ENCODE measurements around the gene METAP1D.
"Not testable (repeated sequence)": the region's sequence is repeated elsewhere in the genome, so short reads cannot be mapped to it uniquely, and the experiment has no call there.

METAP1D gene

DNA sequence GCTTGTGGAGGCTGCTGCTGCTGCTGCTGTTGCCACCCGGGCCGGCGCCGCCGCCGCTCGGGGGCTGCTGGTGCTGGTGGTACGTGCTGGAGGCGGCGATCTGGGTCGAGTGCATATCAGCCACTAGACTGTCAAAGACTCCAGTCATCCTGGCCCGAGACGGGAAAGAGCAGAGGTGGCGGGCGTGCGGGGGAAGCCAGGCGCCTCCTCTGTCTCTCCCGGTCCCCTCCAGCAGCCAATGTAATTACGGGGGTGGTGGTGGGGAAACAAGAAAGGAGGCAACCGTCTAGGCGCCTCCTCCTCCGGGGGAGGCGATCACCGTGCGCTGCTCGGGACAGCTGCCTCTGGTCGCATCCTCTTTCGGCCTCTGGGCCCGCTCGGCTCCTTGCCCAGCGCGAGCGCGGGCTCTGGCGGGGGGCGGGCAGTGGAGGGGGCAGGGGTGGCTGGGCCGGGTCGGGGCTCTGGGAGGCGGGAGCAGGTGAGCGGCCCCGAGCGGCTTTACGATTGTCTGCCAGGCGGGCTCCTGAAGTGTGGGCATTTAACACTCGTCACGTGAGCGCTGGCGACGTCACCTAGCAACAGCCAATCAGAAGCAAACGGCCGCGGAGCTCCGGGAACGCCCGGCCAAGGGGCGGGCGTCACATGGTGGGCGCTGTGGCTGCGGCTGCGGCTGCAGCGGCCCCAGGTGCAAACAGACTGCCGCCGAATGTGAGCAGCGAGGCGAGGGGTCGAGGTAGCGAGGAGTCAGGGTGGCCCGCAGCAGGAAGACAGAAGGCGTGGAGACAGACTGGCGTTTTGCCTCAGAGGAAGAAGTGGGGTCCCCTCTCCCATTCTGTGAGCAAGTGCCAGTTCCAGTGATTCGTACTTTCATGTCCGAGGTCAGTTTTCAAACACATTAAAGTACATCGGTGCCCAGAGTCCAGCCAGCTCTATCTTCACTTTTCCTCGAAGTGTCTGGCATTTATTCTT is 102.9 kb downstream of the METAP1D start, which contains the start of gene DLX2:
Gene DLX2, minus strand, starts transcription at position 510 of the 969 bp plus-strand sequence. Its CDS starts 362 bp downstream, at position 148.
- peak; percentile 81 for DNase-seq (ENCODE audit: low read depth)

DNA sequence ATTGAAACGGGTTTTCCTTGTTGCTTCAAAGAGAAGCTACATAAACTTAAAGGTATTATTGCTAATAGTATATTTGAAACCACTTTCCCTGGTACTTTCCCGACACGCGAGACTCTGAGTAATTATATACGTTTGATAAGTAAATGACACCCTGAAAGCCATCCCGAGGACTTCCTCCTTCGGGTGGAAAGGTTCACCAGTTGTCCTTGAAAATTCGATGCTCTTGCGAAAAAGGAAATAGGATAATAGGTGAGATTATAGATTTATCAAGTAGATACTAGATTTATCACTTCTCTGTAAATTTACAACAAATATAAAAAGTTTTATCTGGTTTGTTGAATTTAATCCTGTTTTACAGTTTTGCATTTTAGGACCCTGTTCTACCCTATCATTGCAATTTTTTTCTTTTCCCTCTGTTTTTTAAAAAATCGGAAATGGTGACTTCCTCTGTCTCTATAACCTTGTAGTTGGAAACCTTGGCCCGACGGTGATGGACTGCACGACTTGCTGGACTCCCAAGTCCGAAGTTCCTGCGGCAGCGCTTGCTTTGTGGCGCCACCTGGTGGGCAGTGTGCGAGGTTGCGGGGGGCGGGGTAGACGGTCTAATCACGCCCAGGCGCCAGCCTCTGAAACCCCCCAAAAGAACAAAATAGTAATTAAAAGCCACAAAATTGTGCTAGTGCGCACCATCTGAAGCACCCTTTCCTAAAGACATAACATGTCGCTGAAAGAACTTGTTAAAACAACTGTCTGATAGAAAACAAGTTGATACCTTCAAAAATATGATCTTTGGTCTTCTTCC is 103.9 kb downstream of the METAP1D start:
- peak; percentile 73 for DNase-seq (ENCODE audit: low read depth)

DNA sequence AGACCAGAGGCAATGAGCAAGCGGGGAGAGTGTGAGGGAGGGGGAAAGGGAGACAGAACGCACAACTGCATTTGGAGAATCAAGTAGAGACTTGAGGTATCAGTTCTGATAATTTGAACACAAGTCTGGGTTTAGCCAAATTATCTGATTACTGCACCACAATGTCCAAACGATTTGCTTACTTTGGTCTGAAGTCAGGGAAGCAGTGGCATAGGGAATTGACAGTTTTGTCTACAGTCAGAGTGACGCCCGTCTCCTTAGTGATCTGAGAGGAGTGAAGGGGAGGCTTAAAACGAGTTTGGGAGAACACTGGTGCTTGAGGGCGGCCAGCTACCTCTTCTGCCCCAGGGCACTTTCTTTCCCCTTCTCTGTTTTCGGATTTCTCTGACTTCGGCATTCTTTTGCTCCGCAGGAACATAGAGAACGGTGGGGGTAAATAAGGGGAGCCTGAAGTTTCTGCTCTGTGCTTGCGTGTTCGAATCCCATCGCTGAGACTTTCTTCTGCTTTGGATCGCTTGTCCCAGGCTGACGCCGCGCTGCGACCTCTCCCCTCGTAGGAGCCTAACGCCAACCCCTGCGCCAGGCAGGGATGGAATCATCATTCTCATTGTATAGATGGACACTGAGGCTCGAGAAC is 105.8 kb downstream of the METAP1D start:
- DNase-seq (ENCODE audit: low read depth) = no peak

DNA sequence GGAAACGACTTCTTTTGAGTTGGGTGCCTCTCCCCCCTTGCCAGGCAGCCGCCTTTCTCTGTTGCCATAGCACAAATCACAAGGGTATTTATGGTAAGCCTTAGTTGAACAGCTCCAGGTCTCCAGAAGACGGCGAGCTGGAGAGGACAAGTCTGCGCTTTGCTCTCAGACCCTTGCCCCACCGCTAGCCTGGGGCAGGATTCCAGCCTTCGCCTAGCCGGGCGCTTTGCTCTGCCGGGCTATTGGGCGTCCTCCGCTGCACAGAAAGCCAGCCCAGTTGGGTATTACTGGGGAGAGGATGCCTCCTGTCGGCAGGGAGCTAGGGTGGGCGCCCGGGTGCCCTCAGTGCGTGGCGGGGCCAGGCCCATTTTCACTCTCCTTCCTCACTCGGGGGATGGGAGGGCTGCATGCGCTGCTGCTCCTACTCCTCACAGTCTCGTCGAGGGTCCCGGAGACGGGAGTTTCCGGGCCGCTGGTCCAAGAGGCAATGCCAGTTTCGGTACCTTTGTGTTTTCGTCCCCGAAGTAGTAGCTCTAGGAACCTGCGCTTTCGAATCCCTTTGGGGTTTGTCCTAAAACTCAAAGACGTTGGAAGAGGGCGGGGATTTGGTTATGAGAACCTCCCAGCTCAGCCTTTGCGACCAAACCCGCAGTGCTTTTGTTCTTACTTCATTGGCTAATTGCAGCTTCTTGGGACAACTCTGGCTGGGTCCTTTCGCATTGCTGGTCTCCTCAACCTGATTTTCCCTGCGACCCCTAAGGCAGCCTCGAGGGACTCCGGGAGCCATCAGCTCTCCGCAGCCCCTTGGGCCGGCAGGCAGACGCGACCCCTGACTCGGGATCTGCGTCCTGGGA is 106.6 kb downstream of the METAP1D start:
- DNase-seq (ENCODE audit: low read depth) = no peak

DNA sequence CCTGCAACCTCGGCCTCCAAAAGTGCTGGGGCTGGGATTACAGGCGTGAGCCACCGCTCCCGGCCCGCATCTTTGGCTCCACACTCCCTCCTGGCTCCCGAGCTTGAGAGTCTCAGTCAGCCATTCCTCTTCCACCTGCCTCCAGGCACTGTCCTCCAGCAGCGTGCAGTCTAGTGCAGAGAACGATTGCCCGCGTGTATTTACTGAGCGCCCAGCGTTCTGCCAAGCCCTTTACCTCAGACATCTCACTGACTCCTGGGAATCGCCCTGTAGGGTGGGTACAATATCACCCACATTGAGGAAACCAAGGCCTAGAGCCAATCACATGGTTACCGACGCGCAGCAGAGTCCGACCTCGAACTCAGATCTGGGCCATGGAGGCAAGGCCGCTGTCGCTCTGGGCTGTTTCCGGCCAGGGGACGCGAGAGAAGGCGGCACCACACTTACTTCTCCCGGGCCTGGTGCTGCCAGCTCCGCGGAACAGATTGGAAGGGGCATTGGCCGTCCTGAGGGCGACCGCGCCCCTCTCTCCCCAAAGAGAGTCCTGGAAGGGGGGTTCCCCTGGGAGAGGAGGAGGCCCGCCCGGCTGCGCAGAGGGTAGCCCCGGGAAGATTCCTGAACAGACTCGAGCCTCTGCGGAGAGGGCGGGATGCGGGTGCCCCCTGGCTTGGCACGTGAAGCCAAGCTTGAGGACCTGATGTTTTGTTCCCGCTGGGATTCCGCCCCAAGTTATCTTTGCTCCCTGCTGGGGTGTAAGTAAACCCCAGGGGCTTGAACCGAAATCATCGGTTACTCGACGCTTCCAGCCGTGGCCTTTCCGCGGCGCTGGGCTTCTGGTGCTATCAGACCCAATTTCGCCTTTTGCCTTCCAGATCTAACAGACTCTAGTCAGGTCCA is 108.2 kb downstream of the METAP1D start:
- no peak for DNase-seq (ENCODE audit: low read depth)

DNA sequence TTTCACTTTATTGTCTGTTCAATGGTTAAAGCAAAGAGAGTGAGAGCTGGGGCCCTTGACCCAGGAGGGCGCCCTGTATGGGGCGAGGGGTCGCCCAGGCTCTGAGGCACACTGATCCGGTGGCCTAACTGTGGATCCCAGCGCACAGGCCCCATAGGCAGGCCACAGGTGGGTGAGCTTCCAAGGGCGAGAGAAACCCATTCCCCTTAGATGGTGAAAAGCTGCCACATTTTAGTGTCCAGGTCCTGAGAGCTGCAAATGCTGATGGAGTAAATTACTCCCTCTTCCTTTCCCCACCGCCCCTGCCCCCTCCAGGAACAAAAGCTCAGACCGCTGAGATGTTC is 108.8 kb downstream of the METAP1D start:
- no peak for DNase-seq (ENCODE audit: low read depth)

DNA sequence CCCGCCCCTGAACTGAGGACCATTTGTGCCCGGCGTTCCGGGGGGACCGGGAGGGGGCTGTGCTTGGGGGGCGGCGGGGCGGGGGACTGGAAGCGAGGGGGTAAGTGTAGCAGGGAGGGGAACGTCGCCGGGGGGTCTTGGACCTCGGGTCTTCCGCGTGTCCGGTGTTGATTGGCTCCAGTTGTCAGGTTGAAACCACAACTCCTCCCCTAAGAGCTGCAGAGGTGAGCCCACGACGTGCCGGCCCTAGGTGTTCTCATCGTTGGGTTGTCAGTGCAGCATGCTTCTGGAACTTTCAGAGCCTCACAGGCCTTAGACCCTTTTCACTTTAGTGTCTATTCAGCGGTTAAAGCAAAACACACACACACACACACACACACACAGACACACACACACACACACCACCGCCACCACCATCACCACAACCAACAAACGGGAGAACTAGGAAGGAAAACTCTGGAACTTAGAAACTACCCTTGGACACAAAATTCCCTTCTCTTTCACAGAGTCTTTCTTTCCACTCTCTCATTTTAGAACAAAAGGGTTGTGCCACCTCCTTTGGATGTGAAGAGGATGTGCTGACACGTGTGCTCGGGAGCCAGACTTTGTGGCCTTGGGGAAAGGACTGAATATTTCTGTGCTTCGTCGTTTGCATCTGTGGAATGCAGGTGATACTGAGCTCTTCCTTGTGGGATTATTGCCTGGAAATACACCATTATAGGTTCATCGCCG is 109.7 kb downstream of the METAP1D start:
- DNase-seq (ENCODE audit: low read depth) = no peak

DNA sequence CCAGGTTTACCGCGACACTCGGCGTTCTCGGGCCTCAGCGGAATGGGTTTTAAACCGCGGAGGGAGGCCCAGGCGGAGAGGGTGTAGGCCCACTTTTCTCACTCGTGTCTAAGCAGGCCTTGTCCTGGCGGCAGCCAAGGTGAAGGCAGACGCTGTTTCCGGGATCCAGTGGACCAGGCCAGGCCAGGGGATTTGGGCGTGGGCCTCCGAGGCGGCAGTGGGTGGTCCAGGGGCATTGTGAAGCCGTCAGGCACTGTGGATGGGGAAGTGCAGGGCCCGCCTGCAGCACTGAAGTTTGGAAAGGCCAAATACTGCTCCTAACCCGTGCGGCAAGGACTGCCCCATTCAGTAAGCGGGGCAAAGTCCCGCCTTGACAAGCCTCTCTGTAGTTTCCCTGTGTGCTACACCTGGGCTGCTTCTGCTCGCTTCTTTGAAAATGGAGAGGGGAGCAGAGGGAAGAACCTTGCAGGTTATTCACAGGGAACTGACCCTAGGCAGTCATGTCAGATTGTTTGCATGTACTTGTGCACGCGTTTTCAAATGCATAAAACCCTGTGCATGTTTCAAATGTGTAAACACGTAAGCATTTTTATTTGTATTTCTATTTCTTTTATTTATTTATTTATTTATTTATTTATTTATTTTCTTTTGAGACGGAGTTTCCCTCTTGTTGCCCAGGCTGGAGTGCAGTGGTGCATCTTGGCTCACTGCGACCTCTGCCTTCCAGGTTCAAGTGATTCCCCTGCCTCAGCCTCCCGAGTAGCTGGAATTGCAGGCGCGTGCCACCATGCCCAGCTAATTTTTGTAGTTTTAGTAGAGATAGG is 110.4 kb downstream of the METAP1D start:
- DNase-seq (ENCODE audit: low read depth) = no peak

DNA sequence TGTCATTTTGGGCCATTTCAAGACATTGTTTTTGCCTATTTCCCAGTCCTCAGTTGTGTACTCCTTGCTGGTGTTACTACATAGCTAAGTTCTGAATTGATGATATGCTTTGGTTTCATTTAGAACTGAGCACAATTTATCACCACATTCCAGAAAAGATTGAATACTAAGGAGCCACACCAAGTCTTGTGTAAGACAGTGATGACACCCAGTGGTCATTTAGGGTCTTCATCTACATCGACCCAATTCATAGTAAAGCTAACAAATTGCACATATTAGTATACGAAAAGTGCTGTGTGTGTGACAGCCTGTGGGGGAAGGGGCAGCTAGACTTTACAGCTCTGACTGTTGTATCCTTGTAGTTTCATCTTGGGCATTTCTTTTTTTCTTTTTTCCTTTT is 113.9 kb downstream of the METAP1D start:
- no peak for DNase-seq (ENCODE audit: low read depth)

DNA sequence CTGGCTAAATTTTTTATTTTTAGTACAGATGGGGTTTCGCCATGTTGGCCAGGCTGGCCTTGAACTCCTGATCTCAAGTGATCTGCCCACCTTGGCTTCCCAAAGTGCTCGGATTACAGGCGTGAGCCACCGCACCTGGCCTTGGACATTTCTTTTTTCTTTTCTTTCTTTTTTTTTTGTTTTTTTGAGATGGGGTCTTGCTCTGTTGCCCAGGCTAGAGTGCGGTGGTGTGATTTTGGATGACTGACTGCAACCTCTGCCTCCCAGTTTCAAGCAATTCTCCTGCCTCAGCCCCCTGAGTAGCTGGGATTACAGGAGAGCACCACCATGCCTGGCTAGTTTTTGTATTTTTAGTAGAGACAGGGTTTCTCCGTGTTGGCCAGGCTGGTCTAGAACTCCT is 114.4 kb downstream of the METAP1D start:
- DNase-seq (ENCODE audit: low read depth) = not testable (repeated sequence)

DNA sequence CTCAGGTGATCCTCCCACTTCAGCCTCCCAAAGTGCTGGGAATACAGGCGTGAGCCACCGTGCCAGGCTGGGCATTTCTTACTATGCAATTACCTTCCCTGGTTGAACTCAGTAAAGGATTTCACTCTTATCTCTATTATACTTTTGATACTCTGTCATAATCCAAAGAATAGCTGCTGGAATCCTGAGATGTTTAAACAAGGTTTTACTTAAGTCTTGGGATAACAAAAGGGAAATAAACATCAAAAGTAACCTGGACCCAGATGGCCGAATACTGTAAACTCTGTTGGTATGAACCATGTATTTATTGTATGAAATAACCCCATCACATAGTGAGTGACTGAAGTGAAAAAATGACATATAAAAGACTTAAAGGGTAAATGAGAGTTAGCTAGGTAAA is 114.8 kb downstream of the METAP1D start:
- no peak for DNase-seq (ENCODE audit: low read depth)

DNA sequence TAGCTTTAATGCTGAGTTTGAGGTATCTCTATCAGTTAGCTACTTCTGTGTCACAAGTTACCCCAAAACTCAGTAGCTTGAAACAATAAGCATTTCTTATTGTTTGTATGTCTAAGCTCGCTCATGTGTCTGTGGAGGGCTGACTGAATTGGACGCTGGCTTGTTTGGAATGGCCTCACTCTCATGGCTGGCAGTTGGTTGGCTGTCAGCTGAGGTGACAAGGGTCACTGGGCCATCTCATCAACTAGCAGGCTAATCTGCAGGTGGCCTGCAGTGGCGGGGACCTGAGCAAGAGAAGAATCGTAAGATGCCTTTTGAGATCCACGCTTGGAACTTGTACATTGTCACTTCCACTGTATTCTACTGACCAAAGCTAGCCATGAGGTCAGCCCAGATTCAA is 116.4 kb downstream of the METAP1D start:
- no peak for DNase-seq (ENCODE audit: low read depth)

DNA sequence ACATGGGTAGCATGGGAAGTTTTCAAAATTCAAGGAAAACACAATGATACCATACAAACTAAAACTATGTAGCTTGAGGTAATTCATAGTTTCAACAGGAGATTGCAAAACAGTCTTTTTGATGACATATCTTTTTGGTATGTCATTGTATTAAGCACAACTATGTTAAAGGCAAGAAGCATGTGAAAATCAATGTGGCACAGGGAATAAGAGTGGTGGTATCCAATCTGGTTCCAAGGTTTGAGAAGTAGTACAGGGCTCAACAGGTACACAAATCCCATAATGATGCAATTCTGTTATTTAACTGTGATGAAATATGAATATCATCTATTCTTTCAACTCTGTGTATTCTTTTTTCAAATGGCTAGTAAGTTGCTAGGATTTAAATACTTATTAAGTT is 119.3 kb downstream of the METAP1D start:
- DNase-seq (ENCODE audit: low read depth) = no peak

DNA sequence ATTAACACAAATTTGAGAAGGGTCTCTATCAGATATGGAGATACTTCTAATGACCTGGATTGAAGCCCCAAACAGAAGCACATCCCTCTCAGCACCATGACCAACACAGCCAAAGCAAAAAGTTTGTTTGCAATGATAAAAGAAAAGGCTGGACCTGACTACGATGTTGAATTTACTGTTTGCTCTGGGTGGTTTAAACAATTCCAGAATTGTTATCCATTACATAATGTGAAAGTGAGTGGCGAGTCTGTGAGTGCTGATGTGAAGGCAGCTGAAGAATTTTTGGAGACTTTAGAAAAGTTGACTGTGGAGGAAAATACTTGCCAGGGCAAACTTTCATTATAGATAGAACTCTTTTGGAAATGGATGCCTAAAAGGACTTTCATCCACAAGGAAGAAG is 120.4 kb downstream of the METAP1D start:
- DNase-seq (ENCODE audit: low read depth) = no peak

DNA sequence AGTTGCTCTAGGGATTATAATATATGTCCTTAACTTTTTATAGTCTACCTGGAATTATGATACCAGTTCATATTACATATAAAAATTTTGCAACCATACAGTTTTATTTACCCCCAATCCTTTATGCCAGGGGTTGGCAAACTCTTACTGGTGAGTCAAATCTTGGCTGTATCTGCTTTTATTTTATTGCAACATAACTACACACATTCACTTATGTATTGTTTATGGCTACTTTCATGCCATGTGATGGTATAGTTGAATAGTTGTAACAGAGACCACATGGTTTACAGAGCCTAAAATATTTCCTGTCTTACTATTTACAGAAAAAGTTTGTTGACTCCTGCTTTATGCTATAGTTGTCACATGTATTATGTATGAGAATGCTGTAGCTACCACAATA is 128.7 kb downstream of the METAP1D start:
- DNase-seq (ENCODE audit: low read depth) = peak; percentile 9

DNA sequence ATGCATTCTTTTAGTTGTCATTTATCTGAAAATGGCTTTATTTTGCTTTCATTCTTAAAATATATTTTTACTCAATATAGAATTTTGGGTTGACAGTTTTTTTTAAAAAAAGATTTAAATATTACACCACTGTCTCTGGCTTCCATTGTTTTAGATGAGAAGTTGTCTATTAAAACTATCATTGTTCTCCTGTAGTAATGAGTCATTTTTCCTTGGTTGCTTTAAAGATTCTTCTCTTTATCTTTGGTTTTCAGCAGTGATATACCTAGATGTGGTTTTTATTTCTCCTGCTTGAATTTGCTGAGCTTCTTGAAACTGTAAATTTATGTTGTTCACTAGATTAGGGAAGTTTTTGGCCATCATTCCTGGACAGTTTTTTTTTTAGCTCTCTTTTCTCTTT is 129.7 kb downstream of the METAP1D start:
- DNase-seq (ENCODE audit: low read depth) = no peak
